IMR-90 (cell line): Measurements from ENCODE around the gene MLIP. TPM values are rescaled to one million over a fixed set of nuclear protein-coding genes. Genes with fewer than 3 reads are reported as not detected.

Source experiments
- ATAC-seq: fragments of 200-7000 bp; cut with Tn5 transposase; 2 replicates; pipeline ENCODE4 v1.9.1; 2020; ENCODE audit warnings: low read depth, mild to moderate bottlenecking, moderate library complexity
- BruUV-seq: library from RNA; stranded (reverse); fragments of 400-500 nt; replicated peaks from 2 replicates; lab custom pipeline; 2021; lab: Mats Ljungman, UMichigan
- CTCF ChIA-PET: fragments of 300-600 bp; formaldehyde crosslinking; extraction: SDS; loops from one replicate; lab custom pipeline; 2021; ENCODE audit warnings: antibody characterized with exemption; lab: Yijun Ruan, JAX
- POLR2A ChIA-PET: fragments of 300-600 bp; sonication (Branson Sonifier 250); formaldehyde crosslinking; loops from one replicate; lab custom pipeline; 2022; ENCODE audit warnings: antibody characterized with exemption; ENCODE audit not compliant: unreplicated experiment; lab: Charles Lee
- DNase-seq: peaks from one replicate; pipeline ENCODE4 v3.0.0; 2013
- H2AFZ ChIP-seq: replicated peaks from 2 replicates; pipeline ENCODE3; 2013; ENCODE audit warnings: low read length, mild to moderate bottlenecking; ENCODE audit not compliant: poor library complexity
- H2AK5ac ChIP-seq: 2 replicates; pipeline ENCODE4 v1.6.1; 2013; ENCODE audit warnings: low read depth, low read length, inconsistent platforms
- H2AK9ac ChIP-seq: replicated peaks from 2 replicates; pipeline ENCODE3; 2013; ENCODE audit warnings: mild to moderate bottlenecking, low read depth, low read length, moderate library complexity; ENCODE audit not compliant: poor library complexity
- H2BK120ac ChIP-seq: 2 replicates; pipeline ENCODE4 v1.6.1; 2013; ENCODE audit warnings: low read depth, low read length, inconsistent platforms
- H2BK15ac ChIP-seq: 3 replicates; pipeline ENCODE4 v1.6.1; 2013; ENCODE audit warnings: low read depth, low read length, inconsistent platforms
- H2BK20ac ChIP-seq: 2 replicates; pipeline ENCODE4 v1.6.1; 2013; ENCODE audit warnings: low read depth, mild to moderate bottlenecking, inconsistent platforms, low read length, moderate library complexity
- H2BK5ac ChIP-seq: 2 replicates; pipeline ENCODE4 v1.6.1; 2013; ENCODE audit warnings: mild to moderate bottlenecking, low read depth, low read length, inconsistent platforms; ENCODE audit not compliant: poor library complexity, severe bottlenecking
- H3K14ac ChIP-seq: replicated peaks from 2 replicates; pipeline ENCODE4 v1.6.1; 2013; ENCODE audit warnings: low read depth, low read length, inconsistent platforms
- H3K18ac ChIP-seq: 2 replicates; pipeline ENCODE4 v1.6.1; 2013; ENCODE audit warnings: low read depth, low read length, control low read depth
- H3K23ac ChIP-seq: 2 replicates; pipeline ENCODE4 v1.6.1; 2013; ENCODE audit warnings: low read depth, low read length, inconsistent platforms
- H3K27ac ChIP-seq: 2 replicates; pipeline ENCODE4 v1.5.1; 2013; ENCODE audit warnings: mild to moderate bottlenecking, control low read depth, low read length; ENCODE audit not compliant: insufficient read depth
- H3K27me3 ChIP-seq: 2 replicates; pipeline ENCODE4 v1.6.1; 2013; ENCODE audit warnings: low read length; ENCODE audit not compliant: control insufficient read depth, insufficient read depth
- H3K36me3 ChIP-seq: 2 replicates; pipeline ENCODE4 v1.6.1; 2013; ENCODE audit warnings: low read length, mixed read lengths; ENCODE audit not compliant: control insufficient read depth, insufficient read depth
- H3K4ac ChIP-seq: 2 replicates; pipeline ENCODE4 v1.6.1; 2013; ENCODE audit warnings: low read depth, low read length, inconsistent platforms
- H3K4me1 ChIP-seq: 2 replicates; pipeline ENCODE4 v1.6.1; 2013; ENCODE audit warnings: low read length, mixed read lengths; ENCODE audit not compliant: control insufficient read depth, insufficient read depth
- H3K4me2 ChIP-seq: 2 replicates; pipeline ENCODE4 v1.6.1; 2013; ENCODE audit warnings: low read depth, mild to moderate bottlenecking, control low read depth, low read length, moderate library complexity
- H3K4me3 ChIP-seq: 2 replicates; pipeline ENCODE4 v1.5.1; 2013; ENCODE audit warnings: low read depth, mild to moderate bottlenecking, control low read depth, low read length, moderate library complexity; ENCODE audit not compliant: insufficient read depth
- H3K56ac ChIP-seq: 2 replicates; pipeline ENCODE4 v1.6.1; 2013; ENCODE audit warnings: low read length, inconsistent platforms; ENCODE audit not compliant: insufficient read depth; ENCODE audit errors: extremely low read depth
- H3K79me1 ChIP-seq, 2 experiments: 2 replicates each; pipeline ENCODE4 v1.6.1; 2013; ENCODE audit warnings: low read length in 2 of 2, inconsistent platforms in 1 of 2, low read depth in 1 of 2
- H3K9ac ChIP-seq: 2 replicates; pipeline ENCODE4 v1.6.1; 2013; ENCODE audit warnings: low read depth, low read length, control low read depth
- H3K9me1 ChIP-seq: 2 replicates; pipeline ENCODE4 v1.6.1; 2013; ENCODE audit warnings: low read length, inconsistent platforms; ENCODE audit not compliant: insufficient read depth
- H3K9me3 ChIP-seq: 2 replicates; pipeline ENCODE4 v1.6.1; 2013; ENCODE audit warnings: low read length; ENCODE audit not compliant: control insufficient read depth, insufficient read depth
- H4K20me1 ChIP-seq: 2 replicates; pipeline ENCODE4 v1.6.1; 2013; ENCODE audit warnings: low read length, inconsistent platforms; ENCODE audit not compliant: insufficient read depth
- H4K5ac ChIP-seq: 2 replicates; pipeline ENCODE4 v1.6.1; 2013; ENCODE audit warnings: mild to moderate bottlenecking, low read depth, low read length, control low read depth
- H4K8ac ChIP-seq, 2 experiments: 2 replicates each; pipeline ENCODE4 v1.6.1; 2013; ENCODE audit warnings: low read depth in 2 of 2, low read length in 2 of 2, control low read depth in 1 of 2, inconsistent platforms in 1 of 2
- H4K91ac ChIP-seq: 2 replicates; pipeline ENCODE4 v1.6.1; 2013; ENCODE audit warnings: low read depth, low read length, inconsistent platforms; ENCODE audit not compliant: insufficient read depth
- RAD21 ChIP-seq: IDR thresholded peaks from 2 replicates; pipeline ENCODE4 v1.6.1; 2012; ENCODE audit warnings: low read length, improper control_type of control experiment
- RCOR1 ChIP-seq: IDR thresholded peaks from 2 replicates; pipeline ENCODE4 v1.6.1; 2012; ENCODE audit warnings: mild to moderate bottlenecking, low read length, improper control_type of control experiment; ENCODE audit not compliant: insufficient replicate concordance
- WGBS, 2 experiments: methylation state at CpG; one replicate each; pipeline versions ENCODE4 v1.1.5 to v1.1.7; 2013; ENCODE audit warnings: missing lambda C conversion rate in 2 of 2; ENCODE audit not compliant: insufficient read length in 1 of 2; ENCODE audit errors: extremely low coverage in 2 of 2; 5-methylcytosine and 5-hydroxymethylcytosine counted together
- dilution Hi-C: fragments of 300-500 bp; cut with HindIII; formaldehyde crosslinking; loops from one replicate; pipeline ENCODE4 v1.14.3; 2018; ENCODE audit warnings: low sequenced_read_pairs; ENCODE audit not compliant: unreplicated experiment
- in situ Hi-C: fragments of 300-500 bp; cut with MboI; formaldehyde crosslinking; loops from 3 replicates; pipeline ENCODE4 v1.14.3; 2019; ENCODE audit warnings: low sequenced_read_pairs, inconsistent platforms, mixed read lengths
- intact Hi-C: fragments of 100-400 bp; cut with micrococcal nuclease; formaldehyde crosslinking; loops from 2 replicates; pipeline ENCODE4 v1.10.0; 2022
- polyA plus RNA-seq, 3 experiments: library from polyadenylated mRNA; depleted of rRNA; stranded (reverse); fragments of >200 nt; gene quantifications; 2 replicates each; pipeline ENCODE4 v1.2.3, GENCODE V29; 2012; ENCODE audit warnings: low replicate concordance in 1 of 3
- total RNA-seq: library from RNA; depleted of rRNA; stranded (reverse); fragments of >200 nt; gene quantifications from 2 replicates; pipeline ENCODE4 v1.2.3, GENCODE V29; 2012

The MLIP gene
- total and polyA plus RNA-seq, 2 of the 4 experiments (the other 2 are of a cell fraction) = not detected

DNA sequence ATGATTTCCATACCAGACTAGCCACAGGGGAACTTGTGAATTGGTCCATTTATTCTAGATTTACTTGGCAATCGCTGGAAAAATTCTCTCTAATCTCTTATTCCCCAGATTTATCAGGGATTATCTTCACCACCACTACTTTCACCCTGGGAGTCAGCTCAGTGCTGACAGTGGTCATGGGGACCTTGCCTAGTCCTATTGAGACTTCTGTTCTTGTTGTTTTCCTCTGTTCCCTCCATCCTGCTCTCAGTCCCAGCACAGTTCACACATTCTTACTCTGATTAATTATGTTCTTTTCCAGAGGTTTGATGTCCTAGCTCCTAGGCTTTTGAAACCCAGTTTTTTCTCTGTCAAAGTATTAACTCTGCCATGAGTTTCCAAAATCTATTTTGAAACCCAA, 103.0 kb downstream of the MLIP start:
- H2BK15ac ChIP-seq = no peak overlapping the region
- H3K9me1 ChIP-seq = no peaks in the 10 kb centered on the region
- no peaks in the 10 kb centered on the region for H3K27me3 ChIP-seq
- intact Hi-C loops = no loop called here
- no peak overlapping the region for H3K14ac ChIP-seq
- CTCF ChIA-PET = no interaction called here
- no peak overlapping the region for H3K4ac ChIP-seq
- H3K36me3 ChIP-seq = no peaks in the 10 kb centered on the region
- BruUV-seq = no TSS peak
- in situ Hi-C loops = no loop called here
- no peak overlapping the region for H3K9ac ChIP-seq
- no CpG with 5 or more reads among the region's 1 CpG for WGBS, 2 experiments
- ATAC-seq (no peak), DNase-seq (no peak)
- H4K8ac ChIP-seq = no peak overlapping the region
- no peak overlapping the region for H2AK5ac ChIP-seq
- H3K4me3 ChIP-seq = no peak overlapping the region
- H4K20me1 ChIP-seq = no peaks in the 10 kb centered on the region
- no peak overlapping the region for H3K27ac ChIP-seq
- H3K56ac ChIP-seq = no peak overlapping the region
- H2AFZ ChIP-seq = no peak overlapping the region
- TF ChIP-seq RCOR1 (no peak), RAD21 (no peak)
- H2BK120ac ChIP-seq = no peak overlapping the region
- no peak overlapping the region for H4K5ac ChIP-seq
- dilution Hi-C loops = no loop called here
- no peak overlapping the region for H2BK5ac ChIP-seq
- no peak overlapping the region for H2BK20ac ChIP-seq
- H3K23ac ChIP-seq = no peak overlapping the region
- POLR2A ChIA-PET = no interaction called here
- no peak overlapping the region for H3K18ac ChIP-seq
- no peak overlapping the region for H2AK9ac ChIP-seq
- H3K4me2 ChIP-seq = no peak overlapping the region
- H3K79me1 ChIP-seq = no peaks in the 10 kb centered on the region
- H3K4me1 ChIP-seq = no peaks in the 10 kb centered on the region
- H4K91ac ChIP-seq = no peak overlapping the region
- no peaks in the 10 kb centered on the region for H3K9me3 ChIP-seq
